Pancreas (tissue), 10 donors: ENCODE results near the gene DDX39A. TPM values are rescaled to one million over a fixed set of nuclear protein-coding genes. Genes with fewer than 3 reads are reported as not detected.
A peak's percentile ranks its signal among the peaks of the same experiment; 100 is the strongest.
"Not testable (repeated sequence)": the region's sequence is repeated elsewhere in the genome, so short reads cannot be mapped to it uniquely, and the experiment has no call there.

Source experiments
- ATAC-seq, 4 donors: fragments of 200-7000 bp; cut with Tn5 transposase; one replicate each; pipeline versions ENCODE4 v1.8.0 to v1.9.1; 2020; ENCODE audit warnings: mild to moderate bottlenecking in 4 of 4, moderate library complexity in 4 of 4
- DNase-seq, 6 donors: peaks; one replicate each; pipeline ENCODE4 v3.0.0-alpha.2; 2020
- FAIRE-seq: peaks from 2 replicates; lab custom pipeline; 2012; peaks lifted over from hg19 to GRCh38; lab: Jason Lieb, UNC
- H3K27ac ChIP-seq, 4 donors: fragments of 200-600 bp; sonication (generic); 1 replicate in 3 of 4; 2 replicates in 1 of 4; pipeline versions ENCODE4 v1.5.0 to v1.8.0; 2020
- H3K27me3 ChIP-seq, 4 donors: fragments of 200-600 bp; one replicate each; pipeline ENCODE4 v1.8.0; 2021
- H3K36me3 ChIP-seq, 3 donors: fragments of 200-600 bp; sonication (generic) in 1 of 3; one replicate each; pipeline versions ENCODE4 v1.5.0 to v1.8.0; 2020 to 2021
- H3K4me1 ChIP-seq, 3 donors: fragments of 200-600 bp; one replicate each; pipeline ENCODE4 v1.8.0; 2021
- H3K4me3 ChIP-seq, 4 donors: fragments of 200-600 bp; sonication (generic) in 2 of 4; one replicate each; pipeline versions ENCODE4 v1.5.0 to v1.8.0; 2020 to 2021
- H3K9me3 ChIP-seq, 4 donors: fragments of 200-600 bp; one replicate each; pipeline ENCODE4 v1.8.0; 2021
- CTCF ChIP-seq, 4 donors: fragments of 200-600 bp; sonication (generic) in 3 of 4; IDR thresholded peaks; one replicate each; pipeline versions ENCODE4 v1.5.0 to v1.8.0; 2021; ENCODE audit warnings: antibody characterized with exemption in 4 of 4
- WGBS, 2 donors: extraction: QIAGEN DNeasy Blood & Tissue Kit; methylation state at CpG; one replicate each; pipeline ENCODE4 v1.1.7; 2013; 5-methylcytosine and 5-hydroxymethylcytosine counted together
- intact Hi-C, 3 donors: fragments of 100-400 bp; cut with DNase I; formaldehyde crosslinking; loops; one replicate each; pipeline versions ENCODE4 v1.11.1 to v1.14.2; 2022
- polyA plus RNA-seq, 2 donors: library from polyadenylated mRNA; stranded (reverse); fragments of 200-250 nt; gene quantifications; one replicate each; pipeline ENCODE4 v1.2.3, GENCODE V29; 2013
- total RNA-seq, 6 donors: library from RNA; stranded (reverse); fragmentation: NEBNext Ultra II Directional in 4 of 6; extraction: Animal tissue kit (Norgen Biotek cat#: 25700) in 4 of 6; gene quantifications; one replicate each; pipeline versions ENCODE4 v1.2.1 to v1.2.4, GENCODE V29; 2021 to 2023
- donor health status: healthy with polysubstance abuse.
- donor health status: DM: no; HTN: no; CAD: no; lungs with moderate emphysema.
- donor health status: DM: no; HTN: no; CAD: no.
- donor health status: control.
- donor health status: control.
- donor health status: Bipolar disorder and iron deficiency.
- donor health status: DM: yes; HTN: yes; CAD: no.
- donor health status: DM: no; HTN: no; CAD: no.
- donor health status: DM: no; HTN: no; CAD: no.
- donor health status: DM: yes; HTN: yes; CAD: no.

The DDX39A gene
- total and polyA plus RNA-seq, 8 donors: 9.3 to 86.6 (median 19.6) TPM

- no peak overlapping the region for H3K27ac ChIP-seq
- ATAC-seq: no peak
- H3K4me1 ChIP-seq: no peaks in the 10 kb centered on the region
- intact Hi-C loops: no loop called here
- no peak overlapping the region for H3K4me3 ChIP-seq
- no peak for FAIRE-seq
- H3K36me3 ChIP-seq: peaks cover 0 to 16% (median 8%) of the 10 kb centered on the region in 3 donors
- 84 to 94% methylated on average over 2 of the region's 2 CpGs for WGBS, 2 donors
- no peak for DNase-seq
- H3K9me3 ChIP-seq: no peaks in the 10 kb centered on the region
- H3K27me3 ChIP-seq: no peaks in the 10 kb centered on the region
- no peak for TF ChIP-seq CTCF (IDR thresholded peaks at IDR 0.05)
Measured at GRCh38 chr19:14460935-14461334, 41.8 kb upstream of the DDX39A start.

GRCh38 chr19:14459703-14460102, 40.6 kb upstream of the DDX39A start:
- Histone ChIP-seq H3K9me3 (no peaks in the 10 kb centered on the region), H3K4me1 (no peaks in the 10 kb centered on the region), H3K36me3 (peaks cover 0 to 11% (median 8%) of the 10 kb centered on the region in 3 donors), H3K27ac (no peak overlapping the region), H3K4me3 (no peak overlapping the region), H3K27me3 (no peaks in the 10 kb centered on the region)
- no peak for TF ChIP-seq CTCF (IDR thresholded peaks at IDR 0.05)
- ATAC-seq (no peak), DNase-seq (peak in 1 of 6 donors; percentile 8), FAIRE-seq (no peak)
- intact Hi-C loops: no loop called here
- 80 to 85% methylated on average over 5 of the region's 5 CpGs for WGBS, 2 donors

- H3K9me3 ChIP-seq, FAIRE-seq, DNase-seq, H3K27me3 ChIP-seq, H3K4me3 ChIP-seq, intact Hi-C loops, H3K4me1 ChIP-seq, H3K27ac ChIP-seq, ATAC-seq: not testable (repeated sequence)
- peaks cover 3 to 21% (median 4%) of the 10 kb centered on the region in 3 donors for H3K36me3 ChIP-seq
- 96 to 100% methylated on average over 3 of the region's 3 CpGs for WGBS, 2 donors
Measured at GRCh38 chr19:14452303-14452702, 33.2 kb upstream of the DDX39A start.

GRCh38 chr19:14450876-14451275, 31.7 kb upstream of the DDX39A start:
- no peak overlapping the region for H3K4me3 ChIP-seq
- no peak for TF ChIP-seq CTCF (IDR thresholded peaks at IDR 0.05)
- intact Hi-C loops: no loop called here
- no peaks in the 10 kb centered on the region for H3K9me3 ChIP-seq
- WGBS, 2 donors: 96 to 98% methylated on average over 9 to 19 of the region's 19 CpGs
- H3K4me1 ChIP-seq: no peaks in the 10 kb centered on the region
- peak in 1 of 6 donors; percentile 42 for DNase-seq
- H3K27me3 ChIP-seq: no peaks in the 10 kb centered on the region
- ATAC-seq: no peak
- peaks cover 9 to 35% (median 17%) of the 10 kb centered on the region in 3 donors for H3K36me3 ChIP-seq
- no peak for FAIRE-seq
- H3K27ac ChIP-seq: no peak overlapping the region

- FAIRE-seq (no peak), DNase-seq (peak in 2 of 6 donors; percentile 17 to 65), ATAC-seq (peak in 2 of 4 donors; percentile 20 to 43)
- Histone ChIP-seq H3K9me3 (no peaks in the 10 kb centered on the region), H3K4me1 (no peaks in the 10 kb centered on the region), H3K4me3 (no peak overlapping the region), H3K27ac (no peak overlapping the region), H3K36me3 (peaks cover 9 to 36% (median 20%) of the 10 kb centered on the region in 3 donors), H3K27me3 (no peaks in the 10 kb centered on the region)
- intact Hi-C loops: no loop called here
- WGBS, 2 donors: 85% methylated on average over 30 of the region's 30 CpGs
- TF ChIP-seq CTCF (IDR thresholded peaks at IDR 0.05): no peak
Measured at GRCh38 chr19:14450168-14450874, 31.2 kb upstream of the DDX39A start.
